Measurements from ENCODE around the gene BOK.

DNA sequence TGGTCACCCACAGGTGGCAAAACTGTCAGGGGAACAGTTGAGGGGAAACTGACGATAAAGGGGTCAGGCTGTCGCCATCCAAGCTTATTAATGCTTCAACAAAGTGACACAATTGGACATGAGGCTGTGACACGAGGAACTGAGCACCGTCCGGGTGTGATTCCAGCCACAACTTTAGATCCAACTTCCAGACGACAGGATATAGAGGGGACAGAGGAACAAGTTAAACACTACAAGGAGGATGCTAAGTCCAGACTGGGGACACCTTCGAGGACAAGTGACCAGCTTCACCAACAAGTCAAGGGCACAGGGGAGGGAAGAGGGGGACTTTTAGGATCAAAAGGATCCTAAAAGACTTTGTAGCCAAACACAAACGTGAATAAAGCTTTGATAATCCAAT is 23.8 kb downstream of the BOK start:
- no peak for TF ChIP-seq POLR2AphosphoS5 (IDR thresholded peaks at IDR 0.05; ENCODE audit: low read depth, low read length)
- TF ChIP-seq SIN3A (IDR thresholded peaks at IDR 0.05; ENCODE audit: borderline replicate concordance, insufficient read depth, low read length): no peak
- TF ChIP-seq TAF1 (IDR thresholded peaks at IDR 0.05; ENCODE audit: borderline replicate concordance, insufficient read depth, low read length): no peak
